Stimulated activated CD4-positive, alpha-beta T cell treated with anti-CD3 and anti-CD28 coated beads, TNF-alpha, amount 100 ng/mL, for 4 hours (primary cell): ENCODE measurements around the gene PHYH.
"Not testable (repeated sequence)": the region's sequence is repeated elsewhere in the genome, so short reads cannot be mapped to it uniquely, and the experiment has no call there.

Experiments
- DNase-seq, 3 experiments: peaks; one replicate each; pipeline ENCODE4 v3.0.0-alpha.2; 2020; ENCODE audit warnings: low read depth in 3 of 3

Gene PHYH

DNA sequence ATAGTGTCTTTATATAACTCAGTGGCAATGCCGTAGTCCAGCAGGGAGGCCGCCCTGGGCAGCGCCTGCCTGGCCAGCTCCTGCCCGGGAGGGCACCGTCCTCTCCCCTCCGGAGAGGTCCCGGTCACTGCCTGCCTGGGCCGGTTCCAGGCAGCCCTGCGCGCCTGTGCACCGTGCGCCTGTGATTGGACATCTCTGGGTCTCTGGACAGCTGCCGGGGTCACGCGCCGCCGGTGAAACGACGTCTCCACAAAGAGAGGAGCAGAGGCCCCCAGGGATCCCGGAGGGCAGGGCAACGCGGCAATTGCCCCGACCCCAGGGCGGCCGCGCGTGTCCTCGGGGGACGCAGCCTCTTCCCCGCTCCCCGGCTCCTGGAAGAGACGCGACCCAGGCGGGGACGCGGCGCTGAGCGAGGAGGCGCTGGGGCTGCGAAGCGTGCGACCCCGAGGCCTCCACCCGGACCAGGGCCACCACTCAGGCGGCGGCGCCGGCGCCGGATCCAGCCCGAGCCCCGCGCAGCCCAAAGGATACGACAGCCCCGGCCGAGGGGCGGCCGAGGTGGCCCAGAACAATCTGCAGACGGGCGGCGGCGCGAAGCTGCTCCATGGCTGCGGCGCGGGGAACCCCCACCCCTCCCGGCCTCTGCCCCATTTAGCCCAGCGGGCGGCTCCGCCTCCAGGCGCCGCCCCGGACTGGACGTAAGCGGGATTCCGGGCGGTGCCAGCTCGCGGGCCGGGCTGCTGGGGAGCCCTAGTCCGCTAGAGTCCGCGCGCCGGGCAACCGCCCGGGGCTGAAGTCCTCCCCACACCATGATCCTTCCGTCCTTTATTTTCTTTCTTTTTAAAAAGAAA, at the start of gene PHYH:
TSS of gene PHYH (minus strand) at position 628 of the 851 bp plus-strand sequence. CDS start at position 606, 22 bp downstream.
- DNase-seq, result peak; percentile 60 to 69 (median 67)

DNA sequence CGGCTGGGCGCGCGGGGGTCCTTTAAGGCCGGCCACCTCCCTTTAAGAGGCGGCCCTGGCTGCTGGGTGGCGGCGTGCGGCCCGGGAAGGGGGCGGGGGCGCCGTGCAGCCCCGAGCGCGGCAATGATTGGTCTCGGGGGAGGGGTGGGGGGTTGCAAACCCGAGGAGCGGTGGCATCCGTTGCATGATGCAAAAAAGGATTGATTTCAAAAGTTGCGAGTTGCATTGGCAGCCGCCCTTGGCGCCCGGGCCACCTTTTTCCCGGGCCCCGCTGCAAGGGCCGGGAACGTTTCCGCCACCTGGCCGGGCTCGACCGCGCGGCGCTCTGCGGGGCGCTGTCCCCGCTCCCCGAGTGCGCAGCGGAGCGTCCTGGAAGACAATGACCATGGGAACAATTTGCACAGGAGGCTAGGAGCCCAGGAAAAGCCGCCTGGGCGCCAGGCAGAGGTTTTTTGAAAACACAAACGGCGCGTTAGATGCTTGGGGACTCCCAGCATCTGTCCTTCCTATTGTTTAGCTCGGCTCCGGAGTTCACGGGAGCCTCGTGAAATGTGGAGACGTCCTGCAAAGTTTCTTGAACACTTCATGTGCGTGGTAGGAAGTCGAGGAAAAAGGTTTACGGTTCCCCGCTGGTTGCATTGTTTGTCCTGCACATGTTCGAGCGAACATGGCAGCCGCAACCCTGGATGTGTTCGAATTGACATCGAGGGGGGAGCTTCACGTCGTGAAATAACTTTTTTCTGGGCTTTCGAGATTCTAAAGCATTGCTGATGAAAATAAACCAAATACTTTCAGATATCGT, 48.6 kb upstream of the PHYH start, which contains the start of gene SEPHS1:
TSS of gene SEPHS1 (minus strand) at position 78 of the 802 bp plus-strand sequence. CDS start 3,343 bp downstream, outside the sequence.
- peak; percentile 60 to 72 (median 62) for DNase-seq

DNA sequence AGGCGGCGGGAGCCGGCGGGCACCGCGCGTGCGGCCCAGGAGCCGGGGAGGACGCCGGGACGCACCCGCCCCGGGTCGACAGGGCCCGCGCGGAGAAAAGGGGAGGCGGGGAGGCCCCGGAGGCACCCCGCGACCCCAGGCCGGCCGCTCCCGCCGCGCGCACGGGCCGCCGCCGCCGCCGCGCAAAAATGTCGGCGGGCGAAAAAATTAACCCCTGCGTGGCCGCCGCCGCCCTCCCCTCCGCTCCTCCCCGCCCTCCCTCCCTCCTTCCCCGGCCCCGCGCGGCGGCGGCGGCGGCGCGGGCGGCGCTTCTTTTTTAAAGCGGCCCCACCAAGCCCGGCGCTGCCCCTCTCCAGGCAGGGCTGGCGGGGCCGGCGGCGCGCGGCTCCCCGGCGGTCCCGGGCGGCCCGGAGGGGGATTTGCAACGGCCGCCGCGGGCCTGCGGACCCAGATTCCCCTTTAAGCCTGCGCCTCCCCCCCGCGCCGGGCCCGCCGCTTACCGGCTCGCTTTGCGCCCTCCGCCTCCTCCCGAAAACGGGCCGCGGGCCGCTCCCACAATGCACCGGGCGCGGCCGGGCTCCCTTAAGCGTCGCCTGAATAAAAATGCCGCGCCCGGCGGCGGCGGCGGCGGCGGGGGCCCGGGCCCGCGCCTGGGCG, 47.8 kb upstream of the PHYH start:
- DNase-seq, result peak; percentile 59 to 68 (median 64)

DNA sequence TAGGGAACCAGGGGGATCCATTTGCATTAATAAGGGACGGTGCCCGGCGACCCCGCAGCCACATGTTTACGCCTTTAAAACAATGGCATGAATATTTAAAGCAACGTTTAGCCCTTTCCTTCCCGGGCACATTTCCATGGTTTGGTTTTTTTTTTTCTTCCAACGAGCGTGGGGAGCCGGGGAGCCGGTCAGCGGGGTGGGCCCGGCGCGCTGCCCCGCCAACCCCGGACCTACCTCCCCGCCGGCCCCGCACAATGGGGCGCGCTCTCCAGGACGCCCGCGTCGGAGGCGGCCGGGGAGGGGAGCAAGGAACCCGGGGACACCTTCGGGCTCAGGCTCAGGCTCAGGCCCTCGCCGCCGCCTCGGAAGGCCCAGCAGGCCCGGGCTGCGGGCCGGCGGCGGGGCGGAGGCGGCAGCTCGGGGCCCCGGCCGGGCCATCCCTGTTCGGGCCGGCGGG, 47.2 kb upstream of the PHYH start:
- DNase-seq, result no peak

GRCh38 chr10:13346283-13347042, 46.6 kb upstream of the PHYH start:
- no peak for DNase-seq

DNA sequence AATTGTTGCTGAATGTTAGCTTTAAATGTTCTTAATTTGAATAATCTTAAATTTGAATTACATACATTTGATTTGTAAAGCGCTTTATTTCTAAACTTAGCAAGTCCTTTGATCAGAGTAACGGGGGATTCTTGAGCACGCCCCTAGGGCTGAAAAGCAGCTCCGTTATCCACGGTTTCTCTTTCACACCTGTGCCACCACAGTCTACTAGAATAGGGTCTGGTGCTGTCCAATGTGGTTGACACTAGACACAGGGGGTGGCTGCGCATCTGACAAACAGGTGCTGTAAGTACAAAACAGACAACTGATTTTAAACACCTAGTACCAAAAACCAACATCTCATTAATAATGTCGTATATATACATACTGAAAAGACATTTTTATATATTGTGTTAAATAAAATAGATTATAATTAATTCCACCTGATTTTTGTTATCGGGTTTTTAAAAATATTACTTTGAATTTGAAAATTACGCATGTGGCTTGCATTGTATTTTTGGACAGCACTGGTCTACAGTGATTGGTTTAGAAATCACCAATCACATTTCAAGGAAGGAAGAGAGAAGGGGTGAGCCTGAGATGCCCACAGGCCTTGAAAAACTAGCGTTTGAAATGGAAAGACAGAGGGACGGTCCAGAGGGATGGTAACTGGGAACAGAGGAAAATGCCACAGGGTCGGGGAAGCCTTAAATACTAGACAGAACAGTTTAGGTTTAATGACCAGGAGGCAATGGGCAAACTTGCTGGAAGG, 40.9 kb upstream of the PHYH start:
- DNase-seq, result no peak

DNA sequence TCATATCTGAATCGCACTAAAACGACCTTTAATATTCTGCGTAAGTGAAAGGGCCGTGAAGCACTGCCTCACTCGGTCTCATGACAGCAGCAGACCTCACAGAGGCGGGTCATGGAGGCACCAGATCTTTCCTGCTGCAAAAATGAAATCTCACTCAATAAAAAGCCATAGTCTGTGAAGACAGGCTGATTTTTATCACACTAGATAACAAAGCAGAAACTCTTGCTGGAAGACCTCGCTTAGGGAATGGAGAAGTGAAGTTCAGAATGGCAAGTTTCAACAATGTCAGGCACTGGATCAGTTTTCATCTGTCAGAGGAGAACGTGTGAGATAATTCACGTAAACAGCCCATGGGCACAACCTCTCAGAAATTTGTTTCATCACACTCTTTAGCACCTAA, 40.2 kb upstream of the PHYH start:
- no peak for DNase-seq

DNA sequence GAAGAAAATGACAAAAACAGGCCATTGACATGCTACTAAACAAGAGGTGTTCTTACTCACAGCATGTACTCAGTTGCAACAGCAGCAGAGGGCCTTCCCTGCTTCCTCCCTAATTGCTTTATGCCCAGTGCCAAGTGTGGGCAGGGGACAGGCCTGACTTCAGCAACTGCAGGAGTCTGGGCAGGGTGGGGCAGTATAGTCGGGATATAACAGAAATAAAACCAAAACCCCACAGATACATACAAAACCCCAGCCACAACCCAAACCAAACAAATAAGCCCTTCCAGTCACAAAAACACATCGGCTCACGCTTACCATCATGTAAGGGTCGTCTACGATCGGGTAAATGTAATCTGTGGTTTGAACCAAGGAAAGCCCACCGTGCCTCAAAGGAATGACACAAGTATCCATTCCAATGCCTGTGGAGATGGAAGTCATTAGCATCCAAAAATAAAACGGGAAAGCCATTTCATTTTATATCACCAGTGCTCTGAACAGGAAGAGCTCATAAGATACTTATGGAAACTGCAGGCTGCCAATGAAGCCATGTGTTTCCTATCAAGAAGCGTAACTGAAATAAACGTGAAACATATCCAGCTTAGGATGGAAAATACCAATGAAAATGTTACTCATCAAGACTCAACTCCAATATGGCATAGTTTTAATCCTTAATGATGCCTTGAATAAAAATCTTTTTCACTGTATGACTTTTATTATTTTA, 38.7 kb upstream of the PHYH start:
- DNase-seq, result no peak

GRCh38 chr10:13337827-13338196, 37.9 kb upstream of the PHYH start:
- no peak for DNase-seq

DNA sequence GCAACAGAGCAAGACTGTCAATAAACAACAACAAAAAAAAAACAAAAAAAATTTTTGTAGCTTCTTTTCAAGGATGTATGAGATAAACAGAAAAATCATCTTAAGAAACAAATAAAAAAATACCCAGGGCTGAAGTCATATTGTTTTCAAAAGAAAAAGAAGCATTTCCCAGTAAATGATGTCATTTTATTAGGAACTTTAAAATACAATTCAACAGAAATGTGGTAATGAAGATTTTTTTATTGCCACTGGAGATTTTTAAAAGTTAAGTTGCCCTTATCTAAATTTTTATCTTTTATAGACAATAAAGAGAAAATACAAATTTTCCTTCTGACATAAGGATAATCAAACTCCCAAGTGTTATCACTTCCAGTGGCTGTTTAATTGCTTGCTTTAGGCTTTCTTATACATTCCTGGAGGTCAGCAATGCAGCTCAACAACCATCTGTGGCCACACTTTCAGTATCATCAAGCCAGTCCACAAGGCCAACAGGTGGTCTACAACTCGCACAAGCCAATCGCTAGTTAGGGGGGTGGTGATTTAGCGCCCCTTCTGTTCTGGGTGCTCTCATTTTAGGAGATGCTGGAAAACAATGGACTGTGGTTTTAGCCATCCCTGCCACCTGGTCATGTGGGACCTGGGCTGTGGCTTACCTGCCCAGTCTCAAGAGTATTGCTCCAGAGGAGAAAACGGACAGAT, 37.4 kb upstream of the PHYH start:
- DNase-seq, result no peak

DNA sequence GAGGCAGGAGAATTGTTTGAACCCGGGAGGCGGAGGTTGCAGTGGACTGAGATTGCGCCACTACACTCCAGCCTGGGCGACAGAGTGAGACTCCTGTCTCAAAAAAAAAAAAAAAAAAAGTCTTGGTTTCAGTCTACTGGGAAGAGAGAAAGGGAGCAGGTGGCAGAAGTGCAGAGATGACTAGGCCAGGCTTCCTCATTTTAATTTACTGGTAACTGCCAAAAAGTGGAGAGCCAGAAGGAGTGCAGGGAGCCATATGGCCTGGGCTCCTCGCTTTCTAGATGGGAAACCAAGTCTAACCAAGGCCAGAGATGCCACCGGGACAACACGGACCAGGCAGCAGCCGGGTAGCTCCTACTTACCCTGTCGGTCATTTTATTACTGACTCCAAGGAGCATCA, 36.0 kb upstream of the PHYH start:
- no peak for DNase-seq

GRCh38 chr10:13334556-13334955, 34.7 kb upstream of the PHYH start:
- no peak for DNase-seq

GRCh38 chr10:13331646-13332045, 31.8 kb upstream of the PHYH start:
- DNase-seq, result no peak

- DNase-seq, result not testable (repeated sequence)
Measured at GRCh38 chr10:13330980-13331379, 31.1 kb upstream of the PHYH start.

DNA sequence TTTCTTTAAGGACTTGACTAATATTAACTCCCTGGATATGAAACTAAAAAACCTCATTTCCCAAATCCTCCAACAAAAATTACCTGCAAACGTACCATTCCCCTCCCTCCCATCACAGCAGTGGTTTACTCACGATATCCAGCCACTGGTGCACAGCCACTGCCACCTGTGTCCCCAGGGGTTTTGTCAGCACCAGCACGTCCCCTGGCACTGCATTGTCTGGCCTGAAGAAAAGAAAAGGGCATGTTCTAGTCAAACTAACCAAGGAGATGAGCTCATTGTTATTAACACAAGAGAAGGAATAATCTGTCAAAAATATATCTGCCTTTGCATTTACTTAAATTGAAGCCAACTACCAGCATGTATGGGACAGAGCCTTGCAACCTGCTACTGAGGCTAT, 29.7 kb upstream of the PHYH start:
- DNase-seq, result no peak

GRCh38 chr10:13328613-13329012, 28.7 kb upstream of the PHYH start:
- no peak for DNase-seq

DNA sequence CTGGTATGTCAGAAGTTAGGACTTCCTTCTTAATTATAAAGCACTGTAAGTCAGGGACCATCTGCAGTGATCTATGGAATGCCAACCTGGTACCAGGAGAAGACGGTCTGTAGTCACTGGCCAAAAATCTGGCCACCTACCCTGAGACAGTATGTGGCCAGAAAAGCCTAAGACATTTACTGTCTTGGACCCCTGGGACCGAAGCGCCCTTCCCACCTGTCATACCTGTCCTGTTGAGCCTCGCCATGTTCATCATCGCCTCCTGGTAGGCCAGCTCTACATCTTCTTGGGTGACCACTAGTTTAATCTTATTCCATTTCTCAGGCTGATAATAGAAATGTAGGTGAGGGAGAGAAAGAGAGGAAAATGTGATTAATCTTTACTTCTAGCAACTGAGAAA, 28.3 kb upstream of the PHYH start:
- DNase-seq, result no peak

- no peak for DNase-seq
Measured at GRCh38 chr10:13327534-13327933, 27.7 kb upstream of the PHYH start.

DNA sequence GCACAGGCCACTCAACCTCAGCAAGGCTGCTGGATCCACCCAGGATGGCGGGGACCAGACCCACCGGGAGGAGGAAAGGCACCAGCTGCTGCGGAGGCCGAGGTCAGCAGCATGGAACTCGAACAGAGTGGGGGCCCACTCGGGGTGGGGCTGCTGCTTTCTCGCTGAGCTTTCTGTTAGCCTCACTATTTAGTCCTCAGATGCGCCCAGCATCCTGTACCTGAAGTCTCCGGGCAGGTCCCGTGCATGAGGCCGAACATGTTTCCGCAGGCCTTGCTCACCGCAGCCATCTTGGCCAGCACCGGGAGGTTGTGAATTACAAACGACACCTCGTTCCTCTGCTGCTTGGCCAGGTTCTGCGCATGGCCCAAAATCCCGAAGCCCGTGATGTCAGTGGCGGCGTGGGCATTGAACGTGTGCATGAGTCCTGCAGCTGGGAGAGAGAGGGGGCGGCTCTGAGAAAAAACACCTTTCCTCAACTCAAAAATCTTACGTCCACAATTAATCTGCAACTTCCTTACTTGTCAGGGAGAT, 22.8 kb upstream of the PHYH start:
- no peak for DNase-seq
